Ammon's horn (tissue), 1 donor: Measurements from ENCODE around the gene STK10.

Experiments
- DNase-seq: peaks from one replicate; pipeline ENCODE4 v3.0.0-alpha.2; 2016; ENCODE audit warnings: low spot score

Gene STK10

GRCh38 chr5:172188893-172189692 lies 1.1 kb upstream of the STK10 start:
- DNase-seq: no peak

- no peak for DNase-seq
Observed at GRCh38 chr5:172187118-172188032, 649 bp downstream of the STK10 start.

- DNase-seq: no peak
Observed at GRCh38 chr5:172186114-172186695, 1.8 kb downstream of the STK10 start.

DNA sequence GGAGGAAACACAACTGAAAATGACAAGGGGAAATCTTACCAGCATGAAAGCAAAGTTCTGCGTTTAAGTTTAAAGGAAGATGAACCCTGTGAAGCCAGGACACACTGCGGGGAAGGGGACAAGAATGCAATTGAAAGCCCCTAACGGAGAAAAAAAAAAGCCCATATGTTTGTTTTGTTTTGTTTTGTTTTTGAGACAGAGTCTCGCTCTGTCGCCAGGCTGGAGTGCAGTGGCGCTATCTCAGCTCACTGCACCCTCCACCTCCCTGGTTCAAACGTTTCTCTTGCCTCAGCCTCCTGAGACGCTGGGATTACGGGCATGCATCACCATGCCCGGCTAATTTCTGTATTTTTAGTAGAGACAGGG lies 2.9 kb downstream of the STK10 start:
- no peak for DNase-seq

DNA sequence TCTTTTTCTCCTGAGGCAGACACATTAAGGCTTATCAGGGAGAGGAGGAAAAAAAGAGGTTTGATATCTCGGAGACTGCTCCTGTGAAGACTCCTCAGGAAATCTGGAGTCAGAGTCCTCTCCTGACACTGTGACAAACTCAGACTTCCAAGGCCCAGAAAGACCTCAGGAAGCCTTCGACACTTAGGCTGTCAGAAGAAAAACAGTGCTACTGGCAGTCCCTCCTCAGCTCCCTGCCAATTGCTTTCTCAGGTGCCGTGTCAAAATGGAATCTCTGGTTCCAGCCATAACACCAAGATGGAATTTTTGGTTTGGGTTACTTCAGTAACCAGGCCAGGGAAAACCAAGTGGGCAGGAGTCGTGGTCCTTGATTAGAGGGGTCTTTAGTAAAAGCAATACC lies 4.1 kb downstream of the STK10 start:
- no peak for DNase-seq

DNA sequence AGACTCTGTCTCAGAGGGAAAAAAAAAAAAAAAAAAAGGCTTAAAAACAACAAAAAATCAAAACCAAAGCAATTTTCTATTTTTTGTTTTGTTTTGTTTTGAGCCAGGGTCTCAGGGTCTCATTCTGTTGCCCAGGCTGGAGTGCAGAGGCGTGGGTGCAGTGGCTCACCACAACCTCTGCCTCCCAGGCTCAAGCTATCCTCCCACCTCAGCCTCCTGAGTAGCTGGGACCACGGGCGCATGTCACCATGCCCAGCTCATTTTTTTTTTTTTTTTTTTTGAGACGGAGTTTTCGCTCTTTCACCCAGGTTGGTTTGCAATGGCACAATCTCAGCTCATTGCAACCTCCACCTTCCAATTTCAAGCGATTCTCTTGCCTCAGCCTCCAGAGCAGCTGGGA lies 5.7 kb downstream of the STK10 start:
- no peak for DNase-seq

DNA sequence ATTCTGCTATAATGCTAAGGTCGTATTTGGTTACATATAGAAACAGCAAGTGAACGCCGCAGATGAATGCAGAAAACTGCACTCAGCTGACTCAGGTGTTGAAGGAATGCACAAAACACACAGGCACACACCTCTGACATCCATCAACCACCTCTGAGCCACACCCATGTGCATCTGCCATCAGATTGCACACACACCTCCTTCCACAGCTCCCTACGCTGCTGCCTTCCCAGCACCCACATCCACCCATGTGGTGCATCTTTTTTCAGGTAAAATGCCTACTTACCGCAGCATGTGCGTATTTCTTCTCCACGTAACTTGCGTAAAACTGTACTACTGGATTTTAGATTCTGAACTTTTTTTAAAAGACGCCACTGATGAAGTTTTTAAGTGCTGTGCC lies 7.1 kb downstream of the STK10 start:
- no peak for DNase-seq

GRCh38 chr5:172178991-172179989 lies 8.7 kb downstream of the STK10 start:
- no peak for DNase-seq

DNA sequence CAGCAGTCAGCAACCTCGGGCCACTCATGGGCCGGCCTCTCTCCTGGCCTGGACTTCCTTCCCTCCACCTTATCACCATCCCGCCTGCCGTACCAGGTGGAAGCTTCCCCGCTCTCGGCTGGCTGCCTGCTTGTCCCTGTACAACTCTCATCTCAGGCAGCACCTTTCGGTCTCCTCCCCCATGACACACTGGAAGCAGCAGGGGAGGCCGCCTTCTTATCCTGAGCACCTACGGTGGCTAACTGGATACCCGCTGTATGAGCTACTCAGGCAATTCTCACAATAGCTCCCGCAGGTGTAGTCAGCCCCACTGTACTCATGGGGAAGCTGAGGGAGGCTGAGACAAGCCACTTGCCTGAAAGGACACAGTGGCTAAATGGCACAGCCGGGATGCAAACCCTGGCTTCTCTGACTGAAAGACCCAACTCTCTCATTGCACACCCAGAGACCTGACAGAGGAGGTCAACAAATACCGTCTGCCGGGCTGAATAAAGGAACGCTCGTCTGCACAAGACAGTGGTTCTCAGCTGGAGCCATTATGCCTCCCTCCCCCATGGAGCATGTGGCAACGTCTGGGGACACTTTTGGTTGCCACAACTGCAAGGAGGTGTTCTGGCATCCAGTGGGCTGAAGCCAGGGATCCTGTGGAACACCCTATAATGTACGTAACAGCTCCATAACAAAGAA lies 9.6 kb downstream of the STK10 start:
- DNase-seq: no peak

DNA sequence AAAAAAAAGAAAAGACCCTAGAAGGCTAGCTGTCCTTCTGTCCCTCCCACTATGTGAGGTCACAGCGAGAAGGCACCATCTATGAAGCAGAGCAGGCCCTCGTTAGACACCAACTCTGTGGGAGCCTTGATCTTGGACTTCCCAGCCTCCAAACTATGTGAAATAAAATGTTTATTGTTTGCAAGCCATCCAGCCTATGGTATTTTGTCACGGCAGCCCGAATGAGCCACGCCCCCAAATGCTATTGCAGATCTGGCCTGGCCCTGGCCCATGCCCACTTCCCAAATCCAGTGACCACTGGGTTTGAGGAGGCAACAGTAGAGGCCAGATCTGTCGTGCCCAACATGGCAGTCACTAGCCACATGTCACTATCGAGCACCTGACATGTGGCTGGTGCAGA lies 10.8 kb downstream of the STK10 start:
- no peak for DNase-seq

DNA sequence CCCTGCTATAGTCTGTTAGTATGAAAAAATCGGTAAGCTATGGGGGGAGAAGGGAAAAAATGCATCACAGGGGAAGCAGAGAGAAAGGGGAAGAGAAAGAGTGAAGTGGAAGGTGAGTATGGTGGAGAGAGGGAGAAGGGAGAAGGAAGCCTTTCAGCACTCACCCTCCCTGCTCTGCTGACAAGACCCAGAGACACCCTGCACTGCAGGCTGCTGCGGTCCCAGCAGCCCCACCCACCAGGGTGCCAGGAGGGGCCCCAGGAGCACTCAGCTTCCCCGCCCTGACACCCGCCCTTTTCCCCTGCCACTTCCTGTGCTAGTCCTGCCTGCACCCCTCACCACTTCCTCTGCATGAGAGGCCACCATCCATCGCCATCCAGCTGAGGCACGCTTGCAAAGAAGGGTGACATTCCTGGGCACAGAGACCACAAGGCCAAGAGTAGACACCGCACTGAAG lies 12.7 kb downstream of the STK10 start:
- DNase-seq: peak; percentile 67

DNA sequence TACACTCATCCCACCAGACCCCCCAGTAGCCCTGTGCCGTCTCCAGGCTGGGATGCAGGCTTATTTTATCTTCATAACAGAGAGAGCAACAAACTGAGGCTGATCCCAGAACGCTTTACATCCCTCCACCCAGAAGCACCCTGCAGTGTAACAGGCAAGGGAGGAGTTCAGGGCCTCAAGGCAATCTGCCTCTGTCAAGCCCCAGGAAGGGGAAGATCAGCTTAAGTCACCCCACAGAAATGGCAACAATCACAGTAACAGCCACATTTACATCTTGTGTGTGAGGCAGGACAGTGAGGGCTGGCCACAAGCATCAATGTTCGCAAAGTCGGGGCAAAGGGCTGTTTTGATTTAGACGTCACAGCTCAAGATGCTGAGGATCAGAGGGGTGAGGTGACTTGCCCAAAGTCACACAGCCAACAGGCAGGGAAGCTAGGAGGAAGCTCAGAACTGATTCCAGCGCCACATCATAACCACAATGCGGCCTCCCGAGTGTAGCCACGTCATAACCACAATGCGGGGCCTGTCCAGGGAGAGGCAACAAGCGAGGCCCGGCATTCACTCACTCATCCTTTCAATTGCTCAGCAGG lies 14.4 kb downstream of the STK10 start:
- DNase-seq: no peak

DNA sequence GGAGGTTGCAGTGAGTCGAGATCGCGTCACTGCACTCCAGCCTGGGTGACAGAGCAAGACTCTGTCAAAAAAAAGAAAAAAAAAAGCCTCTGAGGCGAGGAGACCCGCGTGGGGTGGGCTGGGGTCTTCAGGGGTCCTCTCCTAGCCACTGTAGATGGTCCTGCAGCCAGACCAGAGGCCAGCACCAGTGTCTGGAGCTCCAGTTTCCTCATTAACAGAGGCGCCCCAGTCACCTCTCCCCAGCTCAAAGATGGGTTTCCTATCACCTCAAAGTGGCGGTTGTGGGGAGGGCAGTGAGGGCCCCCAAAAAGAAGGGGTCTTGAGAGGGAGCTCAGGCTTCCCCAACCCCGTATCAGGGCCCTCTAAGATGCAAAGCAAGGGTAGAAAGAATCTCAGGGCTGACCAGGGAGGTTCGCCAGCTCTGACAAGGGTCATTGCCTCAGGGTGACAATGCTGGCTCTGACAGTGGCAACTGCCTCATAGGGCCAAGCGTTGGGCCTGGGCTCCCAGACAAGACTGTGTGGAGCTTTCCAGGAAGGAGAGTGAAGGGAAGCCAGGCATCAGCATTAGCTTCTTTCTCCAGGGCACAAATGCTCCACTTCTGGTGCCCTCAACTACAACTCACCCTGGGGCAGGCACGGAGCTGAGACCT lies 15.0 kb downstream of the STK10 start:
- peak; percentile 82 for DNase-seq

DNA sequence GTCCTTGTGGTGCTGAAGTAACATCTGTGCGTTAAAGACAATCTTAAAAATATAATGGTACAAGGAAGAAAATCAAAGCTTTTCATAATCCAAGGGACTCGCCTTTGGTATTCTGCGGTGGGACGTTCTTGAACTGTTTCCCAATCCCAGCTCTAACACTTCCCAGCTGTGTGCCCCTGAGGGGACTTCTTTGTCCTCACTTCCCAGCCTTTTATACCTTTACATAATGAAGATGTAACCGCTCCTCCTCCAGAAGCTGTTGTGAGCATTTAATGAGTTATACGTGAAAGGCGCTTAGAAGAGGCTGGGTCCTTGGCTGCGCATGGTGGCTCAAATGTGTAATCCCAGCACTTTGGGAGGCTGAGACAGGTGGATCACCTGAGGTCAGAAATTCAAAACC lies 16.9 kb downstream of the STK10 start:
- no peak for DNase-seq

DNA sequence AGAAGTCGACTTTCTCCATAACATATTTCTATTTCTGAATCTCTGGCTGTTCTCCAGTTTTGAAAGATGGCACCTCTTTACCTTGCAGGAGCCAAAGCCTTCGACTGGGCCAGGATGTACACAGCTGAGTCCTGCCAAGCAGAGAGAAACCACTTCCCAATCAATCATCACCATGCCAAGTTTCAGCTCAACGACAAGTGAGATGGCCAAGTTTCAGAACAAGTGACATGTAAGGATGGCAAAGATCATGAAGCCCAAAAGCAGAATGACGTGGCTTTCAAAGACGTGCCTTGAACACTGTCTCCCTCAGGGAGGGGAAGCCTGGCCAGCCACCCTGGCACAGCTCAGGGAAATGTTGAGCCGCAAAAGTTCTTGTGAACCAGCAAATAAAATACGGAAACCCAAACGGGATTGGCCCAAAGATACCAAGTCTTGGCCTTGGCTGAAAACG lies 17.7 kb downstream of the STK10 start:
- DNase-seq: no peak

GRCh38 chr5:172169216-172169615 lies 18.8 kb downstream of the STK10 start:
- DNase-seq: no peak

DNA sequence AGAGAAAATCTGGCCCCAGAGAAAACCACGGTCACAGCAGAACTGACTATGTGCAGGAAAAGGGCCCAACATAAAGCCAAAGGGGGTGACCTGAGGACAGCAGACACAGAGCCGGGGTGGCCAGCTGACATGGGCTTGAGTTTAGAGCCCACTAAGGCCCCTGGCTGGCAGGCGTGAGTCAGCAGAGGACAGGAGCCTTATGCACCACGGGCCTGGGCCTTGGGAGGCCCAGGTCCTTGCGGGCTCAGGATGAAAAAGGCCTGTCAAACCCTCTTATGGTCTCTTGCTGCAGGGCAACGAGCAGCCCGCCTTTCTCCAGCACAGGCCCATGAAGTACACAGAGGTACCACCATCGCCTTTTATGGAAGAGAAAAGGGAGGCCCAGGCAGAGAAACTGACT lies 19.7 kb downstream of the STK10 start:
- DNase-seq: no peak

- no peak for DNase-seq
Observed at GRCh38 chr5:172167895-172168294, 20.1 kb downstream of the STK10 start.

DNA sequence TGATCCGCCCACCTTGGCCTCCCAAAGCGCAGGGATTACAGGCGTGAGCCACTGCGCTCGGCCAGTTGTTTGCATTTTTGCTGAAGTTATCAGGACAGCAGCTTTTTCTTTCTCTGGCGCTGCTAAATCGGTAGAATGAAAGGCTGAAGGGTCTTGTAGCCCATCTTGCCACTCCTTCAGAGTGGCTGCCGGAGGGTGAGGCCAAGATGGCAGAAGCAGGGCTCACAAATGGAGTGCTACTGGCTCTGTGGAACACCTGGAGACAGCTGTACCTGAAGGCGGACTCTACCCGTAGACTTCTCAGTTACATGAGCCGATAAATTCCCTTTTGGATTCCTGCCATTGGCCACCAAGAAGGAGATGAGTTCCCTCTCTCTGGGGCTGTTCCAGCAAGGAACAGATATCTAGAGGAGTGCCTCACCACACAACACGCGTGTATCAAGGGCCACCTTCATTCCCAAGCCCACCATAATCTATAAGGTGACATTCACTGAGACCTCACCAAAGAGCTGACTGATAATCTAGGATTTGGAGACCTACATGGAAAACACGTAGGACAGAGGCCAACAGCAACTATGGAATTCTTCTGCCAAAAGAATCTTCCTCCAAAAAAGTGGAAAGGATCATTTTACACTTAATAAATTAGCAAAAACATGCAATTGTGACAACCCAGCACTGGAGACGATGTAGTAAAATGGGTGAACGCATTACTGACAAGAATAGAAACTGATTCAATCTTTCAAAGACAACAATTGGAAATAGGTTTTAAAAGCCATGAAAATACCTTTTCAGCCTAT lies 21.8 kb downstream of the STK10 start:
- no peak for DNase-seq
